HepG2 (cell line): ENCODE measurements around the gene FIBP. TPM values are rescaled to one million over a fixed set of nuclear protein-coding genes. Genes with fewer than 3 reads are reported as not detected.

Experiments
- ASH2L ChIP-seq: fragments of 300-600, 200-600 bp; sonication (generic); IDR thresholded peaks from 2 replicates; pipeline ENCODE4 v1.7.0; 2017; ENCODE audit warnings: low read depth, mild to moderate bottlenecking, moderate library complexity, mixed read lengths, low read length; ENCODE audit not compliant: insufficient read length
- FOXM1 ChIP-seq: sonication (generic); formaldehyde crosslinking; IDR thresholded peaks from 2 replicates; pipeline ENCODE4 v1.5.0; 2020; ENCODE audit warnings: missing genetic modification reagents
- HIVEP1 ChIP-seq: sonication (generic); formaldehyde crosslinking; IDR thresholded peaks from 2 replicates; pipeline ENCODE4 v1.4.0; 2020; ENCODE audit warnings: mild to moderate bottlenecking, missing genetic modification reagents
- KAT2B ChIP-seq: fragments of 150-350 bp; IDR thresholded peaks from 2 replicates; pipeline ENCODE4 v1.6.1; 2014; ENCODE audit warnings: low read depth, low read length, borderline replicate concordance
- KDM3A ChIP-seq: IDR thresholded peaks from 2 replicates; pipeline ENCODE4 v1.6.1; 2018; ENCODE audit warnings: low read depth, missing compliant biosample characterization
- MEIS1 ChIP-seq: sonication (generic); formaldehyde crosslinking; IDR thresholded peaks from 2 replicates; pipeline ENCODE4 v1.9.0; 2021; ENCODE audit warnings: mild to moderate bottlenecking, missing genetic modification reagents, moderate library complexity, borderline replicate concordance
- MTERF4 ChIP-seq: sonication (generic); formaldehyde crosslinking; IDR thresholded peaks from 2 replicates; pipeline ENCODE4 v1.8.0; 2023; ENCODE audit warnings: mild to moderate bottlenecking, missing genetic modification reagents
- MXD4 ChIP-seq: IDR thresholded peaks from 2 replicates; pipeline ENCODE4 v1.6.1; 2016; ENCODE audit warnings: mild to moderate bottlenecking, missing biosample characterization, missing genetic modification reagents
- PRDM15 ChIP-seq: sonication (generic); formaldehyde crosslinking; IDR thresholded peaks from 2 replicates; pipeline ENCODE4 v1.4.0; 2020; ENCODE audit warnings: missing genetic modification reagents
- RBM39 ChIP-seq: fragments of 200-400 bp; formaldehyde crosslinking; IDR thresholded peaks from one replicate; pipeline ENCODE4 v1.6.1; 2018; ENCODE audit warnings: antibody characterized with exemption, mild to moderate bottlenecking, low read depth, low read length; ENCODE audit not compliant: poor library complexity, severe bottlenecking
- SAP130 ChIP-seq: IDR thresholded peaks from 2 replicates; pipeline ENCODE4 v1.6.1; 2016; ENCODE audit warnings: low read depth
- SKI ChIP-seq: fragments of 450-650 bp; IDR thresholded peaks from one replicate; pipeline ENCODE4 v1.6.1; 2018; ENCODE audit warnings: mild to moderate bottlenecking; ENCODE audit not compliant: partially characterized antibody
- SMAD3 ChIP-seq: sonication (generic); formaldehyde crosslinking; IDR thresholded peaks from 2 replicates; pipeline ENCODE4 v1.4.0; 2020; ENCODE audit warnings: missing genetic modification reagents
- TRIM24 ChIP-seq: sonication (generic); formaldehyde crosslinking; IDR thresholded peaks from 2 replicates; pipeline ENCODE4 v1.8.0; 2022; ENCODE audit warnings: mild to moderate bottlenecking, missing genetic modification reagents
- ZFP36 ChIP-seq: fragments of 150-350 bp; IDR thresholded peaks from 2 replicates; pipeline ENCODE4 v1.6.1; 2018; ENCODE audit warnings: borderline replicate concordance, low read length, low read depth; ENCODE audit not compliant: partially characterized antibody
- ZNF549 ChIP-seq: sonication (generic); formaldehyde crosslinking; IDR thresholded peaks from 2 replicates; pipeline ENCODE4 v1.5.0; 2020; ENCODE audit warnings: missing genetic modification reagents
- ZNF564 ChIP-seq: sonication (generic); formaldehyde crosslinking; IDR thresholded peaks from 2 replicates; pipeline ENCODE4 v1.8.1; 2023; ENCODE audit warnings: mild to moderate bottlenecking, missing genetic modification reagents
- ZNF646 ChIP-seq: sonication (generic); formaldehyde crosslinking; IDR thresholded peaks from 2 replicates; pipeline ENCODE4 v1.9.0; 2021; ENCODE audit warnings: mild to moderate bottlenecking, missing genetic modification reagents
- polyA plus RNA-seq, 8 experiments: library from polyadenylated mRNA; depleted of rRNA in 3 of 8; stranded (reverse) in 7 of 8; unstranded in 1 of 8; fragments of >200 nt; fragmentation: Illumina TruSeq in 4 of 8; extraction: Trizol in 4 of 8; gene quantifications; 2 replicates each; pipeline versions ENCODE4 v1.2.1 to v1.2.3, GENCODE V29; 2011 to 2016; ENCODE audit warnings: low read depth in 4 of 8, missing spikeins in 1 of 8, mixed read lengths in 1 of 8; ENCODE audit not compliant: insufficient read depth in 1 of 8
- total RNA-seq, 5 experiments: library from RNA; depleted of rRNA; stranded (reverse); fragments of >200 nt; fragmentation: Illumina TruSeq; extraction: Trizol; gene quantifications; 2 replicates each; pipeline ENCODE4 v1.2.3, GENCODE V29; 2016; ENCODE audit warnings: low read depth in 1 of 5

FIBP gene
- total and polyA plus RNA-seq, 2 of the 13 experiments (the other 11 are each of a cell fraction or from before 2014, with no cell fraction given), result 42.9 to 62.1 TPM

GRCh38 chr11:65890324-65891218 is 2.3 kb upstream of the FIBP start, which contains the start of gene CCDC85B (continued):
- TF ChIP-seq RBM39 (no peak), SKI (peak; percentile 46), KAT2B (no peak), ZFP36 (no peak), SAP130 (CRISPR knock-in tag) (peak; percentile 87), ZNF564 (CRISPR knock-in tag) (no peak; the same call in 1 of the 2 replicates), MXD4 (peak; percentile 63), MEIS1 (CRISPR knock-in tag) (no peak; the same call in 1 of the 2 replicates), HIVEP1 (CRISPR knock-in tag) (0 out of 2 replicates have a peak, but pooled peaks have one; percentile 7), ZNF549 (CRISPR knock-in tag) (no peak), ASH2L (peak; percentile 58), ZNF646 (CRISPR knock-in tag) (no peak), SMAD3 (CRISPR knock-in tag) (0 out of 2 replicates have a peak, but pooled peaks have one; percentile 11), PRDM15 (peak; percentile 44; the same call in 1 of the 2 replicates), KDM3A (0 out of 2 replicates have a peak, but pooled peaks have one; percentile 51), MTERF4 (peak; percentile 73; the same call in 1 of the 2 replicates), FOXM1 (CRISPR knock-in tag) (0 out of 2 replicates have a peak, but pooled peaks have one; percentile 65), TRIM24 (no peak)
